Measurements from ENCODE around the gene CDC5L.

CDC5L gene

GRCh38 chr6:44453146-44453545, 65.6 kb downstream of the CDC5L start:
- DNase-seq (ENCODE audit: low read depth), result no peak

- DNase-seq (ENCODE audit: low read depth), result no peak
Observed at GRCh38 chr6:44454198-44454597, 66.7 kb downstream of the CDC5L start.

GRCh38 chr6:44456070-44456965, 68.8 kb downstream of the CDC5L start:
- peak; percentile 25 for DNase-seq (ENCODE audit: low read depth)

- DNase-seq (ENCODE audit: low read depth), result no peak
Observed at GRCh38 chr6:44456966-44457292, 69.4 kb downstream of the CDC5L start.

- no peak for DNase-seq (ENCODE audit: low read depth)
Observed at GRCh38 chr6:44457596-44457995, 70.1 kb downstream of the CDC5L start.

- no peak for DNase-seq (ENCODE audit: low read depth)
Observed at GRCh38 chr6:44458551-44458950, 71.0 kb downstream of the CDC5L start.

- DNase-seq (ENCODE audit: low read depth), result no peak
Observed at GRCh38 chr6:44462335-44462734, 74.8 kb downstream of the CDC5L start.

GRCh38 chr6:44462797-44463727, 75.6 kb downstream of the CDC5L start:
- no peak for DNase-seq (ENCODE audit: low read depth)

GRCh38 chr6:44463728-44464450, 76.4 kb downstream of the CDC5L start:
- DNase-seq (ENCODE audit: low read depth), result no peak

GRCh38 chr6:44464527-44465310, 77.2 kb downstream of the CDC5L start:
- no peak for DNase-seq (ENCODE audit: low read depth)

- DNase-seq (ENCODE audit: low read depth), result no peak
Observed at GRCh38 chr6:44466955-44467354, 79.4 kb downstream of the CDC5L start.

- no peak for DNase-seq (ENCODE audit: low read depth)
Observed at GRCh38 chr6:44468835-44469234, 81.3 kb downstream of the CDC5L start.

GRCh38 chr6:44470115-44470464, 82.6 kb downstream of the CDC5L start:
- DNase-seq (ENCODE audit: low read depth), result no peak

GRCh38 chr6:44470746-44471145, 83.2 kb downstream of the CDC5L start:
- no peak for DNase-seq (ENCODE audit: low read depth)

- DNase-seq (ENCODE audit: low read depth), result no peak
Observed at GRCh38 chr6:44471271-44471981, 83.9 kb downstream of the CDC5L start.

GRCh38 chr6:44472250-44472945, 84.9 kb downstream of the CDC5L start:
- no peak for DNase-seq (ENCODE audit: low read depth)

GRCh38 chr6:44473393-44474189, 86.1 kb downstream of the CDC5L start:
- no peak for DNase-seq (ENCODE audit: low read depth)

- no peak for DNase-seq (ENCODE audit: low read depth)
Observed at GRCh38 chr6:44474190-44474631, 86.7 kb downstream of the CDC5L start.

- no peak for DNase-seq (ENCODE audit: low read depth)
Observed at GRCh38 chr6:44474643-44475042, 87.1 kb downstream of the CDC5L start.

- DNase-seq (ENCODE audit: low read depth), result no peak
Observed at GRCh38 chr6:44475417-44475778, 87.9 kb downstream of the CDC5L start.
